Immature natural killer cell (primary cell): Measurements from ENCODE around the gene BHLHE23. TPM values are rescaled to one million over a fixed set of nuclear protein-coding genes. Genes with fewer than 3 reads are reported as not detected.

ENCODE experiments used
- DNase-seq, 3 donors: peaks; one replicate each; pipeline ENCODE4 v3.0.0; 2022; ENCODE audit warnings: mixed read lengths in 1 of 3
- H3K27ac Mint-ChIP-seq, 6 donors: one replicate each; pipeline ENCODE4 v1.8.0; 2020; ENCODE audit warnings: mixed read lengths in 6 of 6, mild to moderate bottlenecking in 5 of 6, inconsistent platforms in 4 of 6, moderate library complexity in 3 of 6
- H3K27me3 Mint-ChIP-seq, 3 donors: one replicate each; pipeline ENCODE4 v1.8.0; 2020 to 2021; ENCODE audit warnings: low read depth in 3 of 3, mild to moderate bottlenecking in 3 of 3, mixed read lengths in 3 of 3, moderate library complexity in 3 of 3, inconsistent platforms in 1 of 3
- H3K36me3 Mint-ChIP-seq, 3 donors: one replicate each; pipeline ENCODE4 v1.8.0; 2020; ENCODE audit warnings: mixed read lengths in 3 of 3, inconsistent platforms in 2 of 3, mild to moderate bottlenecking in 2 of 3
- H3K4me1 Mint-ChIP-seq, 2 donors: one replicate each; pipeline ENCODE4 v1.8.0; 2020; ENCODE audit warnings: inconsistent platforms in 2 of 2, mild to moderate bottlenecking in 2 of 2, mixed read lengths in 2 of 2, moderate library complexity in 1 of 2
- H3K4me3 Mint-ChIP-seq, 5 donors: one replicate each; pipeline ENCODE4 v1.8.0; 2020; ENCODE audit warnings: mild to moderate bottlenecking in 5 of 5, mixed read lengths in 5 of 5, inconsistent platforms in 3 of 5, moderate library complexity in 3 of 5
- H3K9me3 Mint-ChIP-seq, 6 donors: one replicate each; pipeline ENCODE4 v1.8.0; 2020; ENCODE audit warnings: mild to moderate bottlenecking in 6 of 6, mixed read lengths in 6 of 6, inconsistent platforms in 4 of 6, moderate library complexity in 3 of 6
- polyA plus RNA-seq, 3 donors: library from polyadenylated mRNA; unstranded; fragments of 300-500 nt; fragmentation: Illumina TruSeq; gene quantifications; one replicate each; pipeline ENCODE4 v1.2.3, GENCODE V29; 2021

BHLHE23 gene
- polyA plus RNA-seq, 3 donors from 2014 or later: not detected

GRCh38 chr20:62994869-62995281 is 11.9 kb downstream of the BHLHE23 start:
- Mint-ChIP-seq H3K36me3 (no peaks in the 10 kb centered on the region), H3K9me3 (peaks cover 0 to 4% (median 0%) of the 10 kb centered on the region in 6 donors), H3K27ac (no peak overlapping the region), H3K4me3 (no peak overlapping the region), H3K4me1 (peaks cover 7% of the 10 kb centered on the region in 2 donors), H3K27me3 (peaks cover 10 to 18% (median 11%) of the 10 kb centered on the region in 3 donors)
- DNase-seq: no peak

GRCh38 chr20:62993856-62994494 is 12.8 kb downstream of the BHLHE23 start:
- Mint-ChIP-seq H3K27ac (no peak overlapping the region), H3K4me3 (no peak overlapping the region), H3K27me3 (peaks cover 6 to 11% (median 9%) of the 10 kb centered on the region in 3 donors), H3K4me1 (peaks cover 7 to 8% of the 10 kb centered on the region in 2 donors), H3K9me3 (no peaks in the 10 kb centered on the region), H3K36me3 (no peaks in the 10 kb centered on the region)
- DNase-seq: no peak

- DNase-seq: no peak
- no peak overlapping the region for H3K4me3 Mint-ChIP-seq
- peaks cover 11 to 14% of the 10 kb centered on the region in 2 donors for H3K4me1 Mint-ChIP-seq
- no peak overlapping the region for H3K27ac Mint-ChIP-seq
- peaks cover 2 to 7% (median 2%) of the 10 kb centered on the region in 3 donors for H3K27me3 Mint-ChIP-seq
- H3K9me3 Mint-ChIP-seq: no peaks in the 10 kb centered on the region
- H3K36me3 Mint-ChIP-seq: no peaks in the 10 kb centered on the region
Measured at GRCh38 chr20:62991863-62992262, 14.9 kb downstream of the BHLHE23 start.

- Mint-ChIP-seq H3K27me3 (peaks cover 2 to 5% (median 2%) of the 10 kb centered on the region in 3 donors), H3K27ac (no peak overlapping the region), H3K4me3 (no peak overlapping the region), H3K36me3 (no peaks in the 10 kb centered on the region), H3K9me3 (no peaks in the 10 kb centered on the region), H3K4me1 (peaks cover 11 to 14% of the 10 kb centered on the region in 2 donors)
- no peak for DNase-seq
Measured at GRCh38 chr20:62991196-62991807, 15.5 kb downstream of the BHLHE23 start.

- no peak for DNase-seq
- H3K4me3 Mint-ChIP-seq: no peak overlapping the region
Measured at GRCh38 chr20:62990306-62990825, 16.4 kb downstream of the BHLHE23 start.

GRCh38 chr20:62989201-62989601 is 17.6 kb downstream of the BHLHE23 start:
- H3K27ac Mint-ChIP-seq: peak overlapping the region; percentile 69 to 89 (median 81)

More at GRCh38 chr20:62990306-62990825, 16.4 kb downstream of the BHLHE23 start:
- peaks cover 11 to 14% of the 10 kb centered on the region in 2 donors for H3K4me1 Mint-ChIP-seq
- H3K9me3 Mint-ChIP-seq: no peaks in the 10 kb centered on the region
- H3K27me3 Mint-ChIP-seq: peaks cover 2 to 5% (median 2%) of the 10 kb centered on the region in 3 donors
- no peaks in the 10 kb centered on the region for H3K36me3 Mint-ChIP-seq
- H3K27ac Mint-ChIP-seq: no peak overlapping the region

GRCh38 chr20:62987114-62987513 is 19.6 kb downstream of the BHLHE23 start:
- Mint-ChIP-seq H3K36me3 (no peaks in the 10 kb centered on the region), H3K27me3 (peaks cover 2 to 9% (median 2%) of the 10 kb centered on the region in 3 donors), H3K27ac (no peak overlapping the region), H3K4me1 (peaks cover 18 to 21% of the 10 kb centered on the region in 2 donors), H3K4me3 (no peak overlapping the region), H3K9me3 (no peaks in the 10 kb centered on the region)
- no peak for DNase-seq

More at GRCh38 chr20:62989201-62989601, 17.6 kb downstream of the BHLHE23 start:
- Mint-ChIP-seq H3K4me3 (peak overlapping the region; percentile 82 to 89 (median 85)), H3K9me3 (no peaks in the 10 kb centered on the region), H3K36me3 (no peaks in the 10 kb centered on the region), H3K4me1 (peaks cover 11 to 14% of the 10 kb centered on the region in 2 donors), H3K27me3 (peaks cover 0 to 4% (median 3%) of the 10 kb centered on the region in 3 donors)
- peak; percentile 59 to 66 (median 63) for DNase-seq

- H3K27me3 Mint-ChIP-seq: peaks cover 2 to 12% (median 2%) of the 10 kb centered on the region in 3 donors
Measured at GRCh38 chr20:62986257-62986800, 20.4 kb downstream of the BHLHE23 start.

GRCh38 chr20:62985444-62985778 is 21.4 kb downstream of the BHLHE23 start:
- no peak for DNase-seq
- H3K27ac Mint-ChIP-seq: no peak overlapping the region
- peaks cover 4 to 12% (median 5%) of the 10 kb centered on the region in 3 donors for H3K27me3 Mint-ChIP-seq
- H3K9me3 Mint-ChIP-seq: no peaks in the 10 kb centered on the region
- H3K4me1 Mint-ChIP-seq: peaks cover 34 to 35% of the 10 kb centered on the region in 2 donors
- no peaks in the 10 kb centered on the region for H3K36me3 Mint-ChIP-seq
- H3K4me3 Mint-ChIP-seq: no peak overlapping the region

More at GRCh38 chr20:62986257-62986800, 20.4 kb downstream of the BHLHE23 start:
- no peaks in the 10 kb centered on the region for H3K36me3 Mint-ChIP-seq
- H3K4me3 Mint-ChIP-seq: no peak overlapping the region
- DNase-seq: no peak
- H3K4me1 Mint-ChIP-seq: peaks cover 26 to 29% of the 10 kb centered on the region in 2 donors
- H3K9me3 Mint-ChIP-seq: no peaks in the 10 kb centered on the region
- H3K27ac Mint-ChIP-seq: peak overlapping the region in 1 of 6 donors; percentile 4

- no peaks in the 10 kb centered on the region for H3K9me3 Mint-ChIP-seq
- no peaks in the 10 kb centered on the region for H3K36me3 Mint-ChIP-seq
- peaks cover 4 to 12% (median 8%) of the 10 kb centered on the region in 3 donors for H3K27me3 Mint-ChIP-seq
- H3K27ac Mint-ChIP-seq: peak overlapping the region in 1 of 6 donors; percentile 9
- peaks cover 38 to 40% of the 10 kb centered on the region in 2 donors for H3K4me1 Mint-ChIP-seq
- no peak for DNase-seq
- H3K4me3 Mint-ChIP-seq: no peak overlapping the region
Measured at GRCh38 chr20:62984666-62985443, 21.9 kb downstream of the BHLHE23 start.

GRCh38 chr20:62983210-62983609 is 23.6 kb downstream of the BHLHE23 start:
- peak overlapping the region in 1 of 6 donors; percentile 35 for H3K27ac Mint-ChIP-seq

GRCh38 chr20:62982124-62983075 is 24.4 kb downstream of the BHLHE23 start:
- Mint-ChIP-seq H3K9me3 (no peaks in the 10 kb centered on the region), H3K36me3 (no peaks in the 10 kb centered on the region), H3K27me3 (peaks cover 15 to 22% (median 21%) of the 10 kb centered on the region in 3 donors), H3K27ac (peak overlapping the region in 1 of 6 donors; percentile 28), H3K4me3 (peak overlapping the region; percentile 40 to 77 (median 59)), H3K4me1 (peaks cover 44 to 46% of the 10 kb centered on the region in 2 donors)
- DNase-seq: peak in 1 of 3 donors; percentile 36

More at GRCh38 chr20:62983210-62983609, 23.6 kb downstream of the BHLHE23 start:
- DNase-seq: no peak
- no peaks in the 10 kb centered on the region for H3K9me3 Mint-ChIP-seq
- H3K36me3 Mint-ChIP-seq: no peaks in the 10 kb centered on the region
- H3K4me3 Mint-ChIP-seq: peak overlapping the region in 1 of 5 donors; percentile 41
- H3K4me1 Mint-ChIP-seq: peaks cover 36 to 39% of the 10 kb centered on the region in 2 donors
- H3K27me3 Mint-ChIP-seq: peaks cover 9 to 14% (median 13%) of the 10 kb centered on the region in 3 donors
